Measurements from ENCODE around the gene PELO.
A peak's percentile ranks its signal among the peaks of the same experiment; 100 is the strongest.
"Not testable (repeated sequence)": the region's sequence is repeated elsewhere in the genome, so short reads cannot be mapped to it uniquely, and the experiment has no call there.

Gene PELO, protein sequence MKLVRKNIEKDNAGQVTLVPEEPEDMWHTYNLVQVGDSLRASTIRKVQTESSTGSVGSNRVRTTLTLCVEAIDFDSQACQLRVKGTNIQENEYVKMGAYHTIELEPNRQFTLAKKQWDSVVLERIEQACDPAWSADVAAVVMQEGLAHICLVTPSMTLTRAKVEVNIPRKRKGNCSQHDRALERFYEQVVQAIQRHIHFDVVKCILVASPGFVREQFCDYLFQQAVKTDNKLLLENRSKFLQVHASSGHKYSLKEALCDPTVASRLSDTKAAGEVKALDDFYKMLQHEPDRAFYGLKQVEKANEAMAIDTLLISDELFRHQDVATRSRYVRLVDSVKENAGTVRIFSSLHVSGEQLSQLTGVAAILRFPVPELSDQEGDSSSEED

GRCh38 chr5:52787600-52788504, at the start of gene PELO, which contains the start of gene ITGA1:
TSS of gene PELO (plus strand) at chr5:52787916. CDS start at chr5:52800395, 12,479 bp downstream.
TSS of gene ITGA1 (plus strand) at chr5:52787916. CDS start at chr5:52788354, 438 bp downstream.
- DNase-seq (ENCODE audit: low read depth) = peak; percentile 83

DNA sequence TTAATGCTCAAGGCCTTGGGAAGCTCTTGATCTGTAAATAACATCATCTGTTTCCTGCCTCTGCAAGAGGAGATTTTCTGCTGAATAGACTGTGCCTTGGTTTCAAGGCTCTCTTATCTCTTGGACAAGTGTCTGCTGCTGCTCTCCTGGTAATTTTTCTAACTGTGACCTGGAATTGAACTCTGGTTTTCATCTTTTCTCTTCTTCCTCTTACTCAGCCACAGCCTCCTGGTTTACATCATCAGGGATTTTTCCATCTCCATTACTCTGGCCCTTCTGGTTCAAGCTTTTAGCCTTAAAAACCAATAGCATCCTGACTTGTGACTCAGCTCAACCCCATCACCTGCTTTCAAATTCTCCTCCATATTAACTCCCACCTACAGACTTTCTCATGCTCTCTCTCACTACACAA, 49.6 kb upstream of the PELO start:
- no peak for DNase-seq (ENCODE audit: low read depth)

- DNase-seq (ENCODE audit: low read depth) = no peak
These were observed 47.7 kb upstream of the PELO start for GRCh38 chr5:52740007-52740406.

- no peak for DNase-seq (ENCODE audit: low read depth)
These were observed 44.7 kb upstream of the PELO start for GRCh38 chr5:52743012-52743411.

DNA sequence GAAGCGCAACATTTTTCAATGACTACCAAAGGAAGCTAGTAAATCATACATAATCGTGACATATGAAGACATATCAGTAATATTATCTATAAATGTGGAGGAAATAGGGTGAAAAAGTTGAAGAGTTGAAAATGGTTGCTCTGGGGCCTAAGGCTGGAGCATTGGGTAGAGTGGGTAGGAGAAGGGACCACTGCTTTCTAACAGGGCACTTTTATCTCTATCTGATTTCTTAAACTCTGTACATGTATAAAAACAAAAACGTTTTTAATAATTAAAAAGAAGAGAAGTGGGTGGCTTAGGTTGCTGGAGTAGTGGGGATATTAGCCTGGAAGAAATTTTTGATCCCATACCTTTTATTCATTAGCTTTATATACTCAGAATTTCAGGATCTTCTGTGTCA, 44.2 kb upstream of the PELO start:
- DNase-seq (ENCODE audit: low read depth) = no peak

- DNase-seq (ENCODE audit: low read depth) = no peak
These were observed 43.7 kb upstream of the PELO start for GRCh38 chr5:52743970-52744369.

DNA sequence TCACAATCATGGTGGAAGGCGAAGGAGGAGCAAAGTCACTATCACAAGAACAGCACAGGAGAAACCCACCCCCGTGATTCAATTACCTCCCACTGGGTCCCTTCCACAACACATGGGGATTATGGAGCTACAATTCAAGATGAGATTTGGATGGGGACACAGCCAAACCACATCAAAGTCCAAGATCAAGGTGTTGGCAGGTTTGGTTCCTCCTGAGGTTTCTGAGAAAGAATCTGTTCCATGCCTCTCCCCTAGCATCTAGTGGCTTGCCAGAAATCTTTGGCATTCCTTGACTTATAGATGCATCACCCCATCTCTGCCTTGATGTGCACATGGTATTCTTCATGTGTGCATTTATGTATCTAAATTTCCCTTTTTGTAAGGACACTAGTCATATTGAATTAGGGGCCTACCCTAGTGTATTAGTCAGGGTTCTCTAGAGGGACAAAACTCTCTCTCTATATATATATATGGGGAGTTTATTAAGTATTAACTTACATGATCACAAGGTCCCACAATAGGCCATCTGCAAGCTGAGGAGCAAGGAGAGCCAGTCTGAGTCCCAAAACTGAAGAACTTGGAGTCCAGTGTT, 42.8 kb upstream of the PELO start:
- not testable (repeated sequence) for DNase-seq (ENCODE audit: low read depth)

- peak; percentile 93 for DNase-seq (ENCODE audit: low read depth)
These were observed 41.2 kb upstream of the PELO start for GRCh38 chr5:52746539-52746938.

GRCh38 chr5:52748590-52748989, 39.1 kb upstream of the PELO start:
- DNase-seq (ENCODE audit: low read depth) = no peak

DNA sequence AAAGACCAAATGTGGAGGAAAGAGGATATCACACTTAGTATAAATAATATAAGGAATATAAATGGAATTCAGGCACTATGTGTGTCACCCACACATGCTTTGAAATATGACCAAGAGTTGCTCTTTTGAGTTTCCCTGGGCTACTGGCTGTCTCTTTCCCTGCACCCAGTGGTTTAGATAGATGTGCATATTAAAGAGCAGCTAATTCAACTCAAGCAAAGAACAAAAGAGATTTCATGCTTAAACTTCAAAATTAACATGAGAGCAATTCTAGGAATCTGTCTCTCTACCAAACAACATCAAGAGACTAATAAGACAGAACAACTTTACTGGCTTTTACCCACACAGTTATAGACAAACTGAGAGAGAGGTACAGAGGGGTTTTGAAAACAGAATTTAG, 38.0 kb upstream of the PELO start:
- DNase-seq (ENCODE audit: low read depth) = no peak

GRCh38 chr5:52751137-52751536, 36.6 kb upstream of the PELO start:
- DNase-seq (ENCODE audit: low read depth) = peak; percentile 9

DNA sequence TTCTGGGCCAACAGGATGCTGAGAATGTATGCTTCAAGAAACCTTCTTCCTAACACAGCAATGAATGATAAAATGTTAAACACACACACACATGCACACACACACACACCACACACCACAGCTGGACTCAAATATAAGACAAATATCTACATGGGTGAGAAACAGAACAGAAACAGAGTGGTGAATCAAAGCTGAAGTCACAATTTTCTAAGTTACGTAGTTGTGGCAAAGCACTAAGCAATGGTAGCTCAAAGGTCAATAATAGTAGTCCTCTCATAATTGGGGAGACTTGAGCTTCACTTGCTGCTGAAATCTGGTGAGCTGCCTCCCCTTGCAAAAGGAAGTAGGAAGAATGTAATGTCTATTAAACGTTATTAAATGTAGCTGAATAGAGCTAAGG, 33.7 kb upstream of the PELO start:
- DNase-seq (ENCODE audit: low read depth) = no peak

- DNase-seq (ENCODE audit: low read depth) = peak; percentile 26
These were observed 30.2 kb upstream of the PELO start for GRCh38 chr5:52757527-52757926.

- no peak for DNase-seq (ENCODE audit: low read depth)
These were observed 29.7 kb upstream of the PELO start for GRCh38 chr5:52758014-52758413.

GRCh38 chr5:52759331-52759730, 28.4 kb upstream of the PELO start:
- DNase-seq (ENCODE audit: low read depth) = no peak

- no peak for DNase-seq (ENCODE audit: low read depth)
These were observed 26.9 kb upstream of the PELO start for GRCh38 chr5:52760695-52761366.

- no peak for DNase-seq (ENCODE audit: low read depth)
These were observed 20.4 kb upstream of the PELO start for GRCh38 chr5:52767217-52767743.

GRCh38 chr5:52767766-52768480, 19.8 kb upstream of the PELO start:
- DNase-seq (ENCODE audit: low read depth) = no peak

DNA sequence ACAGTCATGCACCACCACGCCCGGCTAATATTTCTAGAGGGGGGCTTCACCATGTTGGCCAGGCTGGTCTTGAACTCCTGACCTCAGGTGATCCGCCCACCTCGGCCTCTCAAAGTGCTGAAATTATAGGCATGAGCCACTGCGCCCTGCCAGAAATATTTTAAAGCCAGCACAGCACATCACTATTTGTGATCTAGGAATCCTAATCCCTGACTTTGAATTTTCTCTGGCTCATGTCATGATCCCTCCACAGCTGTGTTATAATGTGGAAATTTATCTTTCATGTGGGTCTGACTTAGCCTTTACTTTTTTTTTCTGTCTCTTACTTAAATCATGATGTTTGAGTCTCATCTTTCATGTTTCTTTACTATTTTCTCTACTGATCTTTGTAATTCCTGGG, 18.7 kb upstream of the PELO start:
- DNase-seq (ENCODE audit: low read depth) = no peak

DNA sequence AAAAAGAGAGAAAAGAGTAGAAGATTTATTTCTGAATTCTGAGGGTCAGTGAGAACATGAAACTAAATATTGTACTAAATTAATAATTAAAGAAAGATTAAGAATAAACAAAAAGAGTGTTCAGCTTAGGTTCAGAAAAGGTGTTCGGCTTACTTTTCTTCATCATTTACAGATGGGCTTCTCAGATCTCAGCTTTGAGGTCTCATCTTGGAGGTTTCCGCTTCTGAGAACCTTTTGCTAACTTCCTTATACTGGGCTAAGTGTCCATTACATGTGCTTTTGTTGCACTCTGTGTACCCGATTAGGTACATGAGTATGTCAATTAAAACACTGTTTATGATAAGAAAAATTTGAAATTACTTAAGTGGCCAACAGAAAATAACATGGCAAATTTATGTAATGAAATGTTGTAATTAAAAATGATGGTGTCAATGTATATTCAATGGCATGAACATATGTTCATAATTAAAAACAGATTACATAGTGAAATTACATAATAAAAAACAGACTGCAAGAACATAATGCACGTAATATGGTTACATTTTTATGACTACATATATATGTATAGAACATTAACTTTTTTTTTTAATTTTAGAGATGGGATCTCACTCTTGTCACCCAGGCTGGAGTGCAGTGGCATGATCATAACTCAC, 17.3 kb upstream of the PELO start:
- no peak for DNase-seq (ENCODE audit: low read depth)
